Left ventricle myocardium inferior (tissue), 1 donor: ENCODE data around the gene KCNC3. TPM values are rescaled to one million over a fixed set of nuclear protein-coding genes. Genes with fewer than 3 reads are reported as not detected.

Experiments
- DNase-seq: peaks from one replicate; pipeline ENCODE4 v3.0.0-alpha.2; 2020
- H3K27ac ChIP-seq: fragments of 200-600 bp; replicated peaks from 2 replicates; pipeline ENCODE4 v1.8.0; 2021
- H3K27me3 ChIP-seq: fragments of 200-600 bp; 2 replicates; pipeline ENCODE4 v1.8.0; 2021; ENCODE audit warnings: low read depth
- H3K36me3 ChIP-seq: fragments of 200-600 bp; 2 replicates; pipeline ENCODE4 v1.8.0; 2021
- H3K4me1 ChIP-seq: fragments of 200-600 bp; 2 replicates; pipeline ENCODE4 v1.8.0; 2021
- H3K4me3 ChIP-seq: fragments of 200-600 bp; 2 replicates; pipeline ENCODE4 v1.8.0; 2021; ENCODE audit warnings: mild to moderate bottlenecking, moderate library complexity
- H3K9me3 ChIP-seq: fragments of 200-600 bp; replicated peaks from 2 replicates; pipeline ENCODE4 v1.8.0; 2021
- intact Hi-C: fragments of 100-400 bp; cut with micrococcal nuclease; formaldehyde crosslinking; loops from one replicate; pipeline ENCODE4 v1.11.0; 2022
- total RNA-seq: library from RNA; stranded (reverse); fragmentation: NEBNext Ultra II Directional; extraction: Animal tissue kit (Norgen Biotek cat#: 25700); gene quantifications from one replicate; pipeline ENCODE4 v1.2.1, GENCODE V29; 2021
- TF ChIP-seq, protein P1 (sequence below): fragments of 200-600 bp; IDR thresholded peaks from 2 replicates; pipeline ENCODE4 v1.8.0; 2021; ENCODE audit warnings: antibody characterized with exemption, mild to moderate bottlenecking, borderline replicate concordance
- donor health status: DM: no; HTN: yes; CAD: no; lungs with severe emphysema.

KCNC3 gene
- total RNA-seq, 1 donor from 2014 or later = 2.6 TPM

DNA sequence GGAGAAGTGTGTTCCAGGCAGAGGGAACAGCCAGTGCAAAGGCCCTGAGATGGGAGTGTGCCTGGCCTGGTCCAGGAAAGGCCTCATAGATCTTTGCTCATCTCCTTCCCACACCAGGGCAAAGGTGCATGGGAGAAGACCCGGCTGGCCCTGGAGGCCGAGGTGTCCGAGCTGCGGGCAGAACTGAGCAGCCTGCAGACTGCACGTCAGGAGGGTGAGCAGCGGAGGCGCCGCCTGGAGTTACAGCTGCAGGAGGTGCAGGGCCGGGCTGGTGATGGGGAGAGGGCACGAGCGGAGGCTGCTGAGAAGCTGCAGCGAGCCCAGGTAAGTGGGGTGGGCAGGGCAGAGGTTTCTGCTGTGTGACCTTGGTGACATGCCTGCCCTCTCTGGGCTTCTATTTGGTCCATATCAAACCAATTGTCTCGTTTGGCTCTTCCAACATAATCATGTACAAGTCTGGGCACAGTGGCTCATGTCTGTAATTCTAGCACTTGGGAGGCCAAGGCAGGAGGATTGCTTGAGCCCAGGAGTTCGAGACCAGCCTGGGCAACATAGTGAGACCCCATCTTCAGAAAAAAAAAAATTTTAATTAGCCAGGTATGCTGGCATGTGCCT lies 51.1 kb downstream of the KCNC3 start:
- Histone ChIP-seq H3K27me3 (peaks cover 4% of the 10 kb centered on the region), H3K4me3 (no peak overlapping the region), H3K9me3 (no peaks in the 10 kb centered on the region), H3K36me3 (peaks cover 56% of the 10 kb centered on the region), H3K27ac (no peak overlapping the region), H3K4me1 (no peaks in the 10 kb centered on the region)
- DNase-seq = no peak
- intact Hi-C loops = no loop called here
- TF ChIP-seq, protein P1, sequence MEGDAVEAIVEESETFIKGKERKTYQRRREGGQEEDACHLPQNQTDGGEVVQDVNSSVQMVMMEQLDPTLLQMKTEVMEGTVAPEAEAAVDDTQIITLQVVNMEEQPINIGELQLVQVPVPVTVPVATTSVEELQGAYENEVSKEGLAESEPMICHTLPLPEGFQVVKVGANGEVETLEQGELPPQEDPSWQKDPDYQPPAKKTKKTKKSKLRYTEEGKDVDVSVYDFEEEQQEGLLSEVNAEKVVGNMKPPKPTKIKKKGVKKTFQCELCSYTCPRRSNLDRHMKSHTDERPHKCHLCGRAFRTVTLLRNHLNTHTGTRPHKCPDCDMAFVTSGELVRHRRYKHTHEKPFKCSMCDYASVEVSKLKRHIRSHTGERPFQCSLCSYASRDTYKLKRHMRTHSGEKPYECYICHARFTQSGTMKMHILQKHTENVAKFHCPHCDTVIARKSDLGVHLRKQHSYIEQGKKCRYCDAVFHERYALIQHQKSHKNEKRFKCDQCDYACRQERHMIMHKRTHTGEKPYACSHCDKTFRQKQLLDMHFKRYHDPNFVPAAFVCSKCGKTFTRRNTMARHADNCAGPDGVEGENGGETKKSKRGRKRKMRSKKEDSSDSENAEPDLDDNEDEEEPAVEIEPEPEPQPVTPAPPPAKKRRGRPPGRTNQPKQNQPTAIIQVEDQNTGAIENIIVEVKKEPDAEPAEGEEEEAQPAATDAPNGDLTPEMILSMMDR = no peak

DNA sequence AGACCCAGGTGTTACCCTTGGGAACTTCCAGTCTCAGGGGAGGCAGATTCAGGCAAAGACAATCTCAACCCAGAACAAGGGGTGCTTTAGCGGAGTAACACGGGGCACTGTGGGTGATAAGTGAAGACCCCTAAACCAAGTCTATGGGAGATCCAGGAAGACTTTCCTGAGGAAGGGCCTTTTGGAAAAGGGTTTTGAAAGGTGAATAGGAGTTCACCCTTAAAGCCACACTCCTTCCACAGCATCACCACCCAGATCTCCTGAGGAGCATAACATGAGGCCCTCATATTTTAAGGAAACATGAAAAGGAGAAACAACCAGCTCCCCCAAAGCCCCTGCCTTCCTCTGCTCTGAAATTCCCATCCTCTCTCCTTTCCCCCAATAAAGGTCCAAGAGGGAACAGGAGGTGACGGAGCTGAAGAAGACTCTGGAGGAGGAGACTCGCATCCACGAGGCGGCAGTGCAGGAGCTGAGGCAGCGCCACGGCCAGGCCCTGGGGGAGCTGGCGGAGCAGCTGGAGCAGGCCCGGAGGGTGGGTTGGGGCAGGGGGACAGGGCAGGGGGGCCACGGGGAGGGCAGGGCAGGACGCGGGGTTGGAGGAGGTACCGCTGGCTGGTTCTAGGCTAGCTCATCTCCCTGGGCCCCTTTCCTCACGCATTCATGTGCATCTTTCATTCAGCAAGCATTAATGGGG lies 52.7 kb downstream of the KCNC3 start:
- peaks cover 54% of the 10 kb centered on the region for H3K36me3 ChIP-seq
- TF ChIP-seq, protein P1 = no peak
- intact Hi-C loops = no loop called here

DNA sequence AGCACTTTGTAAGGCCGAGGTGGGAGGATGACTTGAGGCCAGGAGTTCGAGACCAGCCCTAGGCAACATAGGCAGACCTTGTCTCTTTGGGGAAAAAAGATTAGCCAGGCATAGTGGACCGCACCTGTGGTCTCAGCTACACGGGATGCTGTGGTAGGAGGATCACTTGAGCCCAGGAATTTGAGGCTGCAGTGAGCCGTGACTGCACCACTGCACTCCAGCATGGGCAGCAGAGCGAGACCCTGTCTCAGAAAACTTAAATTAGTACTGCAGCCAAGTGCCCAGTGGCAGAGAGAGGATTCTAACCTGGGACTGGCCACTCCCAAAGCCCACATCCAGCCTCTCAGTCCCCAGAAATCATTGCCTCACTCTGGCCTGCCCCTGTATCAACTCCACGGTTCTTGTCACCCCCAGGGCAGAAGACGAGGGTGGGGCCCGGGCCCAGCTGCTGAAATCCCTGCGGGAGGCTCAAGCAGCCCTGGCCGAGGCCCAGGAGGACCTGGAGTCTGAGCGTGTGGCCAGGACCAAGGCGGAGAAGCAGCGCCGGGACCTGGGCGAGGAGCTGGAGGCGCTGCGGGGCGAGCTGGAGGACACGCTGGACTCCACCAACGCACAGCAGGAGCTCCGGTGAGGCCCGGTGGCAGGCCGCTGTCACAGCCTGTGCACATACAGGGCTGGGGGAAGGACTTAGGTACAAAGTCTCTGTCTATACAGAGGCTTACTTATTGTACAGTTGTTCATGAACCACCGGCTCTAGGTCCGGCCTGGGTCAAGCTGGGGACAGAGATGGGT lies 53.4 kb downstream of the KCNC3 start:
- Histone ChIP-seq H3K4me1 (no peaks in the 10 kb centered on the region), H3K9me3 (no peaks in the 10 kb centered on the region), H3K27ac (no peak overlapping the region), H3K36me3 (peaks cover 49% of the 10 kb centered on the region), H3K4me3 (no peak overlapping the region), H3K27me3 (peaks cover 4% of the 10 kb centered on the region)
- DNase-seq = no peak
- intact Hi-C loops = no loop called here
- TF ChIP-seq, protein P1 = no peak

More for the DNA sequence above, 52.7 kb downstream of the KCNC3 start:
- H3K9me3 ChIP-seq = no peaks in the 10 kb centered on the region
- peaks cover 4% of the 10 kb centered on the region for H3K27me3 ChIP-seq
- no peak for DNase-seq
- no peak overlapping the region for H3K4me3 ChIP-seq
- no peaks in the 10 kb centered on the region for H3K4me1 ChIP-seq
- H3K27ac ChIP-seq = no peak overlapping the region

DNA sequence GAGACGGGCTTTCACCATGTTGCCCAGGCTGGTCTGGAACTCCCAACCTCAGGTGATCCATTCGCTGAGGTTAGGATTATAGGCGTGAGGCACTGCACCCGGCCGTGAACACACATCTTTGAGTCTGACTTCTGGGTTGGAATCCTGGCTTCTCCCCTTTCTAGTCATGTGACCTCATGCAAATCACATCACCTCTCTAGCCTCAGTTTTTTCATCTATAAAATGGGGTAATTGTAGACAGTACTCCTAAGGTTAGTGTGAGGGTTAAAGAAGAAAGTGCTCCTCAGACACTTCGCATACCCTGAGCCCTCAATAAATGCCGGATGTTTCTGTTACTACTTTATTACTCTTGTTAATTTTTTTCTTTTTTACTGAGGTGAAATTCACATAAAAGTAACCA lies 55.4 kb downstream of the KCNC3 start:
- no peak overlapping the region for H3K4me3 ChIP-seq
- no peak overlapping the region for H3K27ac ChIP-seq
- no peak for DNase-seq
- H3K27me3 ChIP-seq = peaks cover 4% of the 10 kb centered on the region
- intact Hi-C loops = no loop called here
- TF ChIP-seq, protein P1 = no peak
- no peaks in the 10 kb centered on the region for H3K9me3 ChIP-seq
- H3K4me1 ChIP-seq = no peaks in the 10 kb centered on the region
- H3K36me3 ChIP-seq = peaks cover 39% of the 10 kb centered on the region

DNA sequence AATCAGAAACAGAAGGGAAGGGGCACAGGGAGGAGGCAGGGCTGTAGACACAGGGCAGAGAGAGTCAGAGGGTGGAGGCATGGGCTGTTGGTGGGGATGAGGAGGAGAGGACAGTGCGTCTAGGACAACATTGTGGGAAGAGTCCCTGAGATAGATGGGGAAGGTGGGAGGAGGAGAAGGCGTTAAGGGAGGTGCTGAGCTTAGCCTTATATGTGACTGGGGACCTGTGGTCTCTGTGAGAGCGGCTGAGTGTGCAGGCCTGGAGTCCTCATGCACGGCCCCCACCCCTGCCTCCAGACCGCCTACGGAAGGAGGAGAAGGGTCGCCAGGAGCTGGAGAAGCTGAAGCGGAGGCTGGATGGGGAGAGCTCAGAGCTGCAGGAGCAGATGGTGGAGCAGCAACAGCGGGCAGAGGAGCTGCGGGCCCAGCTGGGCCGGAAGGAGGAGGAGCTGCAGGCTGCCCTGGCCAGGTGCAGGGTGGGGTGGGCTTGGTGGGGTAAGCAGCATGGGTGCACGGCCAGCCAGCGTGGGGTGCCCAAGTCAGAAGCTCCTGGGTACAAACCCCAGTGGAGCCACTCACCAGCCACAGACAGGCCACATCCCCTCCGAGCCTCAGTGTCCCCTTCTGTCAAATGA lies 56.8 kb downstream of the KCNC3 start:
- H3K4me3 ChIP-seq = no peak overlapping the region
- no peak overlapping the region for H3K27ac ChIP-seq
- no peaks in the 10 kb centered on the region for H3K9me3 ChIP-seq
- TF ChIP-seq, protein P1 = no peak
- no peak for DNase-seq
- peaks cover 4% of the 10 kb centered on the region for H3K27me3 ChIP-seq
- peaks cover 42% of the 10 kb centered on the region for H3K36me3 ChIP-seq
- intact Hi-C loops = no loop called here
- no peaks in the 10 kb centered on the region for H3K4me1 ChIP-seq
